Muscle of back (tissue), 11 donors: ENCODE data around the gene TRAPPC10. TPM values are rescaled to one million over a fixed set of nuclear protein-coding genes. Genes with fewer than 3 reads are reported as not detected.

Experiments
- DNase-seq, 3 donors: peaks; one replicate each; pipeline versions ENCODE4 v3.0.0 to v3.0.0-alpha.2; 2013
- polyA plus RNA-seq, 10 donors: library from polyadenylated mRNA; unstranded; fragments of 120-200 nt; gene quantifications; one replicate each; pipeline ENCODE4 v1.2.1, GENCODE V29; 2013; ENCODE audit not compliant: insufficient read length in 10 of 10

TRAPPC10 gene
- polyA plus RNA-seq, 10 donors = 9.0 to 18.2 (median 14.2) TPM

GRCh38 chr21:43997766-43998742, 14.1 kb upstream of the TRAPPC10 start:
- DNase-seq = no peak

DNA sequence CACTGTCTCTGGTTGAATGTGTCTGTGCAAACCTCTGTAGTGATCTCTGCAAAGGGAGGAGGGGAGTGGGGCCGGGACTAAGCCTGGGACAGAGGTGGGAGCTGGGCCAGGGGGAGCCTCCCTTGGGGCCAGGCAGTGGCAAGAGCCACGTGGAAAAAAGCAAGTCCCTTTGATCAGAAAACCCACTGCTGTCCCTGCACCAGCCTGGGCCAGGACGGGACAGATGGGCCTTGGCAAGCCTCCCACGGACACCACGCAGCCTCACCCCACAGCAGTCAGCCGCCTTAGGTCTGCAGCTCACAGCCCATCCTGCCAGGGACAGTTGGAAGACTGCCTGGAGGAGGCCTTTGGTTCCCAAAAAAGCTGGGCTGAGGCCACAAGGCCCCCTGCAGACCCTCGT, 11.7 kb upstream of the TRAPPC10 start:
- DNase-seq = no peak

- DNase-seq = no peak
These were observed 9.6 kb upstream of the TRAPPC10 start for GRCh38 chr21:44002511-44002910.

DNA sequence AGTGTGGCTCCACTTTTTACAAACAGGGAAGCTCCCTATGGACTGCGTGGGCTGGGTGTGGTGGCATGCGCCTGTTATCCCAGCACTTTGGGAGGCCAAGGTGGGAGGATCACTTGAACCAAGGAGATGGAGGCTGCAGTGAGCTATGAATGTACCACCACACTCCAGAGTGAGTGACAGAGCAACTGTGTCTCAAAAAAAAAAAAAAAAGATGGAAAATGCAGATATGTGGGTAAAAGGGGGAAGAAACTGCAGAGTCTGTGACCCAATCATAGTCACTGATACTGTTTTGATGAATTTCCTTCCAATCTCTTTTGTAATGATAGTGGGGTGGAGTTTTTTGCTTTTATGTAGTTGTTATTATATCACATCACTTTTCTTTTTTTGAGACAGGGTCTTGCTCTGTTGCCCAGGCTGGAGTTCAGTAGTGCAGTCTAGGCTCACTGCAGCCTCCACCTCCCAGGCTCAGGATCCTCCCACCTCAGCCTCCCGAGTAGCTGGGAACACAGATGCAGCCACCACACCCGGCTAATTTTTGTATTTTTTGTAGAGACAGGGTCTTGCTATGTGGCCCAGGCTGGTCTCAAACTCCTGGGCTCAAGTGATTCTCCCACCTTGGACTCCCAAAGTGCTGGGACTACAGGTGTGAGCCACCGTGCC, 8.7 kb upstream of the TRAPPC10 start:
- DNase-seq = no peak

DNA sequence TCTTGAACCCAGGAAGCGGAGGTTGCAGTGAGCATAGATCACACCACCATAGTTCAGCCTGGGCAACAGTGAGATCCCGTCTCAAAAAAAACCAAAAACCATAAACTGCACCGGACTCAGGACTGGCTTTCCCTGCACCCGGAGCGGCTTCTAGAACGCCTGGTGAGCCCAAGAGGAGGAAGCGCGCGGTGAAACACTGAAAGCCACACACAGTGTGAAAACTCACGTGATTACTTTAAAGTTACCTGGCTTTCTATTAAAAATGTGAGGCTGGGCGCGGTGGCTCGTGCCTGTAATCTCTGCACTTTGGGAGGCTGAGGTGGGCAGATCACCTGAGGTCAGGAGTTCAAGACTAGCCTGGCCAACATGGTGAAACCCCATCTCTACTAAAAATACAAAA, 7.0 kb upstream of the TRAPPC10 start:
- no peak for DNase-seq

GRCh38 chr21:44005593-44005992, 6.5 kb upstream of the TRAPPC10 start:
- no peak for DNase-seq

- DNase-seq = peak in 1 of 3 donors; percentile 36
These were observed 6.0 kb upstream of the TRAPPC10 start for GRCh38 chr21:44006017-44006619.

- DNase-seq = no peak
These were observed 5.5 kb upstream of the TRAPPC10 start for GRCh38 chr21:44006656-44007055.

DNA sequence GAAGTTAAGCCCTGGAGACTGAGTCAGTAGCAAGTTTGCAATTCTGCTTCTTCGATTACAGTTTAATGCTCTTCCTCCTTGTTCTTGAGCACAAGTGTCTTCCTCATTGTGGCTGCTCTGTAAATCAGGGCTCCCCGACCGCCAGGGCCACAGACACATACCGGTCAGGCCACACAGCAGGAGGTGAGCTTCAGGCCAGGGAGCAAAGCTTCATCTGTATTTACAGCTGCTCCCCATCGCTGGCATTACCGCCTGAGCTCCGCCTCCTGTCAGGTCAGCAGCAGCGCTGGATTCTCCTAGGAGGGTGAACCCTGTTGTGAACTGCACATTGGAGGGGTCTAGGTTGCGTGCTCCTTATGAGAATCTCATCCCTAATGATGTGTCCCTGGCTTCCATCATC, 1.7 kb upstream of the TRAPPC10 start:
- no peak for DNase-seq

- no peak for DNase-seq
These were observed 986 bp upstream of the TRAPPC10 start for GRCh38 chr21:44011123-44011522.

DNA sequence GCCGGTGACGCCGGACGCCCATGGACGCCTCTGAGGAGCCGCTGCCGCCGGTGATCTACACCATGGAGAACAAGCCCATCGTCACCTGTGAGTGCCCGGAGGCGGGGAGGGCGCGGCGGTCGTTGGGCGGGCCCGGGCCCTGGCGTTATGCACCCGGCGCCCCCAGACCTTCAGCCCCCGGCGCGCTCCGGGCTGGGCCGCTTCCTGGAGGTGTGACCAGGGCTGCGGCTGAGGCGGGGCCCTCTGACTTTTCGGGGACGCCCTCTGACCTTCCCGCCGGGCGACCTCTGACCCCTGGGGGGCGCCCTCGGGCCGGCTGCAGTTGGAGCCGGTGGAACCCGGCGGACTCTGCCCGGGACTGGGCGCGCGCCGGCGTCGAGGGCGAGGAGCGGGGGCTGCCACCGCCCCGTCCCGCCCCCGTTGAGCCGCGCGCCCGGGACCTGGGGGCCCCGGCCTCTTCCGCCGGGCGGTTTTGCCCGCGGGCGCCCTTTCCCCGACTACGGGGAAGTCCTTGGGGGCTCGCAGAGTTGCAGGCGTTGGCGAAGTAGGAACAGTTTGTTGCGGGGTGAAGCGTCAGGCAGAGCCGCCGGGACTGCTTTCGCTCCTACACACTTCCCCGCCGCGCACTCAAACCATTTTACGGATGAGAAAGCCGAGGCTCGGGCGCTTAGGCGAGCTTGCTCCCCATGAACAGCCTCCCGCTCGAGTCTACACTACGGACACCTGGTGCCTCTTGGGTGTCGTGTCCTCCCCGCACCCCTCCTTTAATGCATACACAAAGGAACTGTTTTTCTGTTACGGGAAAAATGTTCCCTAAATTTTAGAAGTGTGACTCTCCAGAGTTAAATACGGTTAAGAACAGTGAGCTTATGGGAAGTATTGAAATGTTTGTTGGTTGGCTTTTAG, 618 bp downstream of the TRAPPC10 start:
- DNase-seq = peak in 2 of 3 donors; percentile 33 to 65

DNA sequence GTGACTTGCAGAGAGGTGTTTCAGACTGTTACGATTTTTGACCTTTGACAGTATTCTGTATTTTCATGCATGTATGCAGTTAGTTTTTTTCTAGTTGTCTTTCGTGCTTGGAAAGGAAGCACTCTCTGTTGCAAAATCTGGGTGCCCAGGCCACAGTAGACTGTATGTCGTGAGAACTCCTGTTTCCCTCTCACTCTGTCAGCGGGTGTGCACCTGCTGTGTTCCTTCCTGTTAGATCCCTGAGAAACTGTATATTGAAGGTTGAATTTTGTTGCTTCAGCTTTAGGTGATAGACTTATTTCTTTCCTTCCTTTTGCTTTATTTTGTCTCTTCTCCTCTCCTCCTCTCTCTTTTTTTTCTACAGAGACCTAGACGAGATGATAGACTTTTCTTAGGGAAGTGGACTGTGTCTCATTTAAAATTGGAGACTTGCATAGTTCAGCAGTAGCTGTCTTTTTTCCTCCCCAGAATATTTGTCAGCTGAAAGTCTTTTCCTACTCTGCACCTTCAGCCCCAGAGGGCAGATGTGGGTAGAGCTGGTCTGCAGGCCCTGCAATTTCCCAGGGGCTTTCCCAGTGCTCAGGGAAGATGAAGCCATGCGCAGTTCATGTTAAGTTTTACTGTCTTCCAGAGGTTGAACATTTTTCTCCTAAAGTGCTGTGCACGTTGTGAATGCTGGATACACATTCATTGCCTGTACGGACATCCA, 1.4 kb downstream of the TRAPPC10 start:
- no peak for DNase-seq

- DNase-seq = no peak
These were observed 5.5 kb downstream of the TRAPPC10 start for GRCh38 chr21:44017601-44018000.

- no peak for DNase-seq
These were observed 6.0 kb downstream of the TRAPPC10 start for GRCh38 chr21:44018127-44018526.

DNA sequence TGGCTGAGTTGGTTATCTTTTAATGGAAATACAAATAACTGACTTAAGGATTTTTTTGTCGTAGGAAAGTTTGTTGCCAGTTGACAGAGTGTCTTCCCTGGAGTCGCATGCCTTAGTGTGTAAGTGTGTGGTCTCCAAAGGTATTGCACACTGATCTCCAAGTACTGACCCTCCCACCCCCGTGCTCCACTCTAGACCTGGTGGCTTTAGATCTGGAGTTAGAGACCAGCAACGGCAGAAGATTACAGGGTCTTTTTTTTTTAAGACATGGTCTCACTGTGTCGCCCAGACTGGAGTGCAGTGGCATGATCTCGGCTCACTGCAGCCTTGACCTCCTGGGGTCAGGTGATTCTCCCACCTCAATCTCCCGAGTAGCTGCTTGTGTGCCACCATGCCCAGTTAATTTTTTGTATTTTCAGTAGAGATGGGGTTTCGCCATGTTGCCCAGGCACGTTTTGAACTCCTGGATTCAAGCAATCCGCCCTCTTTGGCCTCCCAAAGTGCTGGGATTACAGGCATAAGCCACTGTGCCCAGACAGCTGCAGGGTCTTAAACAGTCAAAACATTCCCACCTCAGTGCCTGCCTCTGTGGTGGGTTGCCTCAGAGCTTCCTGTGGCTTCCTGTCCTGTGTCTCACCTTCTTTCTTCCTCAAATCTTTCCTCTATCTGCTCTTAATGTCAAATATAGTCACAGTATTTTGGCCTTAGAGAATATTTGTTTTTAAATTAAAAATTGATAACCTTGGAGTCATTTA, 6.9 kb downstream of the TRAPPC10 start:
- no peak for DNase-seq

DNA sequence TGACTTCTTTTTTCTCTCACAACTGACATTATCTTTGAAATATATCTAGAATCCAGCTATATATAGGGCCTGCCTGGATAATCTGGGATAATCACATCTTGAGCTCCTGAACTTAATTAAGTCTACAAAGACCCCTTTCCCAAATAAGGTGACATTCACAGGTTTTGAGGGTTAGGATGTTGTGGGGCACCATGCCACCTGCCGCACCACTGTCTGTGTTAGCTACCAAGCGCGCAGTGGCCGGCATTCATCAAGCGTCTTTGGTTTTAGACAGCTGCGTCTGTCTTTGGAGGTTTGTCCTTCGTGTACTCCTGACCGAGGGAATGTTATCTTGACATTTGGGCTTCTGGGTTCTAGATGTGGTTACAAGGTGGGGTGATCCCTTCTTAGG, 7.5 kb downstream of the TRAPPC10 start:
- DNase-seq = no peak

DNA sequence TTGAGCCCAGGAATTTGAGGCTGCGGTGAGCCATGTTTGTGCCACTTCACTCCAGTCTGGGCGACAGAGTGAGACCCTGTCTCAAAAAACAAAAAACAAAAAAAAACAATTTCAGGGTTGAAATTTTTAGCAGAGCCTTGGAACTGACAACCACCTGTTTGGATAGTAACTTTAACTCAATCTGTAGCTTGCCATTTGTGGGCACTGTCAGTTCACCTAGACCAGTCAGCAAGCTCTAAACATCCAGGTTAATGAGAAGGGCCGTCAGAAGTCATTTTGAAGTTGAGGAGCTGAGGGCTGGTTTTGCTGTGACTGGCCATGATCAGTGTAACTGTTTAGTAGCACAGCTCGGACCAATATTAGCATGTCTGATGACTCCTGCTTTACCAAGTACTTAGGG, 8.4 kb downstream of the TRAPPC10 start:
- DNase-seq = no peak

- DNase-seq = no peak
These were observed 9.0 kb downstream of the TRAPPC10 start for GRCh38 chr21:44021064-44021463.

- DNase-seq = no peak
These were observed 12.1 kb downstream of the TRAPPC10 start for GRCh38 chr21:44024257-44024656.

GRCh38 chr21:44024887-44025353, 12.8 kb downstream of the TRAPPC10 start:
- peak; percentile 37 to 78 (median 58) for DNase-seq
